ENCODE measurements around the gene TMPRSS4.

The TMPRSS4 gene

GRCh38 chr11:118095493-118095892, 18.6 kb downstream of the TMPRSS4 start:
- H3K9ac ChIP-seq (ENCODE audit: low read depth, low read length, poor library complexity, severe bottlenecking) = no peak overlapping the region
- no peaks in the 10 kb centered on the region for H3K9me3 ChIP-seq (ENCODE audit: insufficient read depth, low read depth, low read length)
- H3K4me1 ChIP-seq (ENCODE audit: insufficient read depth, low read length, poor library complexity, severe bottlenecking) = no peaks in the 10 kb centered on the region
- H3F3A ChIP-seq (ENCODE audit: low read depth) = no peaks in the 10 kb centered on the region
- H3K9me2 ChIP-seq (replicated peaks; ENCODE audit: low read depth, low read length) = no peaks in the 10 kb centered on the region
- H3K4me3 ChIP-seq (ENCODE audit: low read length, poor library complexity, severe bottlenecking) = no peak overlapping the region
- no peaks in the 10 kb centered on the region for H3K79me2 ChIP-seq (ENCODE audit: insufficient read depth, low read length)
- no peaks in the 10 kb centered on the region for H3K27me3 ChIP-seq (ENCODE audit: insufficient read depth, low read length, poor library complexity, severe bottlenecking)
- no peaks in the 10 kb centered on the region for H3K36me3 ChIP-seq (ENCODE audit: insufficient read depth, low read length)
- H2AFZ ChIP-seq (ENCODE audit: low read length) = no peak overlapping the region
- no peak overlapping the region for H3K4me2 ChIP-seq (ENCODE audit: low read depth, low read length, poor library complexity, severe bottlenecking)
- TF ChIP-seq EZH2phosphoT487 (IDR thresholded peaks at IDR 0.05; ENCODE audit: borderline replicate concordance) (no peak), CTCF (conservative IDR thresholded peaks at IDR 0.05; ENCODE audit: low read length) (no peak)
- H4K20me1 ChIP-seq (ENCODE audit: insufficient read depth, low read length, poor library complexity, severe bottlenecking) = no peaks in the 10 kb centered on the region

DNA sequence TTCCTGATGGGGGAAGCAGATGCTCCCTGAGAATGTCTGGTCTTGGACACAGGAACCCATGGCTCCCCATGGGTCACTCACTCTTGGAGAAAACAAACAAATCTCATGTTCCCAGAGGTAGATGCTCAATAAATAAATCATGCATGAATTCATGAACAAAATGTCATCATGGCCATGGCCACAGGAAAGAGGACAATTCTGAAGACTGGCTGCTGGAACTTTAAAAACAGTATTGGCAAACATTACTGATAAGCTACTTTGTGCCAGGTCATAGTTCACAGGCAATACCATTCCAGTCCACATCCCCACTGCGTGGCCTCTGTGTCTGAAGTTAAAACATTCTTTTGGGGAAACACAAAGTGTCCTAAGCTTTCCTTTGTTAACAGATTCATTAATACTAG, 19.1 kb downstream of the TMPRSS4 start:
- Histone ChIP-seq H3K27me3 (ENCODE audit: insufficient read depth, low read length, poor library complexity, severe bottlenecking) (no peaks in the 10 kb centered on the region), H3K9me2 (replicated peaks; ENCODE audit: low read depth, low read length) (no peaks in the 10 kb centered on the region), H3K79me2 (ENCODE audit: insufficient read depth, low read length) (no peaks in the 10 kb centered on the region), H3F3A (ENCODE audit: low read depth) (no peaks in the 10 kb centered on the region), H3K36me3 (ENCODE audit: insufficient read depth, low read length) (no peaks in the 10 kb centered on the region), H2AFZ (ENCODE audit: low read length) (no peak overlapping the region), H3K4me3 (ENCODE audit: low read length, poor library complexity, severe bottlenecking) (no peak overlapping the region), H4K20me1 (ENCODE audit: insufficient read depth, low read length, poor library complexity, severe bottlenecking) (no peaks in the 10 kb centered on the region), H3K4me2 (ENCODE audit: low read depth, low read length, poor library complexity, severe bottlenecking) (no peak overlapping the region), H3K9ac (ENCODE audit: low read depth, low read length, poor library complexity, severe bottlenecking) (no peak overlapping the region), H3K4me1 (ENCODE audit: insufficient read depth, low read length, poor library complexity, severe bottlenecking) (no peaks in the 10 kb centered on the region), H3K9me3 (ENCODE audit: insufficient read depth, low read depth, low read length) (no peaks in the 10 kb centered on the region)
- no peak for TF ChIP-seq EZH2phosphoT487 (IDR thresholded peaks at IDR 0.05; ENCODE audit: borderline replicate concordance)
- TF ChIP-seq CTCF (conservative IDR thresholded peaks at IDR 0.05; ENCODE audit: low read length) = no peak

DNA sequence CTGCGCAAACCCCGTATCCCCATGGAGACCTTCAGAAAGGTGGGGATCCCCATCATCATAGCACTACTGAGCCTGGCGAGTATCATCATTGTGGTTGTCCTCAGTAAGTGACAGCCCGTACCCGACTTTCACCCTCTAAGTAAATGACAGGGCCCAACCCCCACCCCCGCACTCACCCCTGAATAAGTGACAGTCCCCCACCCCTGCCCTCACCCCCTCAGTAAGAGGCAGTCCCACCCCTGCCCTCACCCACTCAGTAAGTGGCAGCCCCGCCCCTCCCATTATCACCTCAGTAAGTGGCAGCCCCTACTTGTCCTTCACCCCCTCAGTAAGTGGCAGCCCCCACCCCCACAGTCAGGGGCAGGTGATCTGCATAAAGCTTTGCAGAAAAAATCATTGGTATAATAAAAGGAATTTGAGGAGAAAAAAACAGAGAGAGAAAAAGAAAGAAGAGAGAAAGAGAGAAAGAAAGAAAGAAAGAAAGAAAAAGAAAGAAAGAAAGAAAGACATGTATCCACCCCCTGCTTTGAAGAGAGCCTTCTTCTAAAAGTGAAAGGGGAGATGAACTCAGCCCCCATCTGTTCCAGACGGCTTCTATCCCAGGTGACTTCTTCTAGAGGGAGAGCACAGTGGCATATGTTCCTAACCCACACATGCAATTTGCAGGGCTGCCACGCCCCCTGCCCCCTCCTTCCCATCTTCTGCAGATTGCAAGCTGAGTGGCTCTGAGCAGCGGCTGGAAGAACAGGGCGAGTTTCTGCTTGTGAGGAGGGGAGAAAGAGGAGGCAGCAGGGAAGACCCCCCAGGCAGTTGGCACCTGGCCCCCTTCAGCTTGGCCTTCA, 22.3 kb downstream of the TMPRSS4 start:
- Histone ChIP-seq H2AFZ (ENCODE audit: low read length) (no peak overlapping the region), H3K4me1 (ENCODE audit: insufficient read depth, low read length, poor library complexity, severe bottlenecking) (no peaks in the 10 kb centered on the region), H3F3A (ENCODE audit: low read depth) (no peaks in the 10 kb centered on the region), H3K9ac (ENCODE audit: low read depth, low read length, poor library complexity, severe bottlenecking) (no peak overlapping the region), H3K4me2 (ENCODE audit: low read depth, low read length, poor library complexity, severe bottlenecking) (no peak overlapping the region), H3K4me3 (ENCODE audit: low read length, poor library complexity, severe bottlenecking) (no peak overlapping the region), H3K79me2 (ENCODE audit: insufficient read depth, low read length) (no peaks in the 10 kb centered on the region), H3K9me2 (replicated peaks; ENCODE audit: low read depth, low read length) (no peaks in the 10 kb centered on the region), H4K20me1 (ENCODE audit: insufficient read depth, low read length, poor library complexity, severe bottlenecking) (no peaks in the 10 kb centered on the region), H3K36me3 (ENCODE audit: insufficient read depth, low read length) (no peaks in the 10 kb centered on the region), H3K9me3 (ENCODE audit: insufficient read depth, low read depth, low read length) (no peaks in the 10 kb centered on the region), H3K27me3 (ENCODE audit: insufficient read depth, low read length, poor library complexity, severe bottlenecking) (no peaks in the 10 kb centered on the region)
- no peak for TF ChIP-seq EZH2phosphoT487 (IDR thresholded peaks at IDR 0.05; ENCODE audit: borderline replicate concordance)
- TF ChIP-seq CTCF (conservative IDR thresholded peaks at IDR 0.05; ENCODE audit: low read length) = no peak
